Heart left ventricle (tissue), 16 donors: ENCODE results near the gene DISP2. TPM values are rescaled to one million over a fixed set of nuclear protein-coding genes. Genes with fewer than 3 reads are reported as not detected.
A peak's percentile ranks its signal among the peaks of the same experiment; 100 is the strongest.

ENCODE experiments used
- ATAC-seq, 4 donors: fragments of 200-7000 bp; cut with Tn5 transposase; one replicate each; pipeline ENCODE4 v1.9.1; 2020 to 2022; ENCODE audit warnings: moderate library complexity in 4 of 4, mild to moderate bottlenecking in 3 of 4, moderate number of reproducible peaks in 1 of 4
- DNase-seq, 5 donors: peaks; one replicate each; pipeline ENCODE4 v3.0.0-alpha.2; 2020
- H3K27ac ChIP-seq, 12 donors: fragments of 200-600 bp; sonication (generic) in 4 of 12; one replicate each; pipeline versions ENCODE4 v1.5.0 to v1.8.0; 2016 to 2022; ENCODE audit warnings: mild to moderate bottlenecking in 2 of 12
- H3K27me3 ChIP-seq, 9 donors: fragments of 200-600 bp; sonication (generic) in 2 of 9; one replicate each; pipeline versions ENCODE4 v1.5.1 to v1.8.0; 2016 to 2022; ENCODE audit warnings: mild to moderate bottlenecking in 3 of 9
- H3K36me3 ChIP-seq, 9 donors: fragments of 200-600 bp; sonication (generic) in 2 of 9; one replicate each; pipeline versions ENCODE4 v1.5.0 to v1.8.0; 2018 to 2022; ENCODE audit warnings: mild to moderate bottlenecking in 2 of 9
- H3K4me1 ChIP-seq, 12 donors: fragments of 200-600 bp; sonication (generic) in 4 of 12; one replicate each; pipeline versions ENCODE4 v1.5.0 to v1.8.0; 2016 to 2022; ENCODE audit warnings: mild to moderate bottlenecking in 3 of 12
- H3K4me3 ChIP-seq, 12 donors: fragments of 200-600 bp; sonication (generic) in 4 of 12; one replicate each; pipeline versions ENCODE4 v1.5.0 to v1.8.0; 2017 to 2022; ENCODE audit warnings: mild to moderate bottlenecking in 9 of 12, moderate library complexity in 4 of 12
- H3K9me3 ChIP-seq, 12 donors: fragments of 200-600 bp; sonication (generic) in 4 of 12; one replicate each; pipeline versions ENCODE4 v1.5.0 to v1.8.0; 2016 to 2022; ENCODE audit warnings: mild to moderate bottlenecking in 1 of 12
- CTCF ChIP-seq, 12 donors: fragments of 200-600 bp; sonication (generic) in 4 of 12; IDR thresholded peaks; one replicate each; pipeline versions ENCODE4 v1.5.0 to v1.8.0; 2018 to 2022; ENCODE audit warnings: antibody characterized with exemption in 12 of 12, mild to moderate bottlenecking in 5 of 12
- POLR2A ChIP-seq, 2 donors: fragments of 450-650 bp; IDR thresholded peaks; one replicate each; pipeline ENCODE4 v1.6.1; 2017; ENCODE audit warnings: antibody characterized with exemption in 2 of 2, mild to moderate bottlenecking in 2 of 2, moderate library complexity in 2 of 2
- WGBS, 4 donors: extraction: QIAGEN DNeasy Blood & Tissue Kit in 2 of 4; methylation state at CpG; one replicate each; pipeline versions ENCODE4 v1.1.5 to v1.1.7; 2013 to 2018; 5-methylcytosine and 5-hydroxymethylcytosine counted together
- intact Hi-C, 10 donors: fragments of 100-400 bp; cut with DNase I; formaldehyde crosslinking; loops; one replicate each; pipeline versions ENCODE4 v1.11.1 to v1.14.2; 2022
- polyA plus RNA-seq, 2 donors: library from polyadenylated mRNA; stranded (reverse); fragments of 200-250 nt; gene quantifications; one replicate each; pipeline ENCODE4 v1.2.3, GENCODE V29; 2013
- total RNA-seq, 9 donors: library from RNA; depleted of rRNA in 2 of 9; stranded (reverse); fragments of >200 nt in 2 of 9; fragmentation: NEBNext Ultra II Directional in 3 of 9; extraction: Animal tissue kit (Norgen Biotek cat#: 25700) in 3 of 9; gene quantifications; one replicate each; pipeline versions ENCODE4 v1.1.0 to v1.2.4, GENCODE V29; 2016 to 2023
- donor health status: ischemic (EF 13 %, LVEDD 7.1; RV severe dilation, severe dysfunction).
- donor health status: healthy with polysubstance abuse.
- donor health status: DM: no; HTN: yes; CAD: no.
- donor health status: DM: no; HTN: no; CAD: no.
- donor health status: ischemic (EF 25% LVEDD 6.9; RV normal size, moderate dysfunction).
- donor health status: ischemic (EF 25% LVEDD 5.7; RV mildly dilated, moderate dysfunction).
- donor health status: healthy.
- donor health status: DM: yes; HTN: yes; CAD: no.
- donor health status: ischemic (EF 35%, LVEDD 5.7; RV mildly dilated, moderate dysfunction).
- donor health status: nonischemic (EF 11% LVEDD 7.7; RV severe dilation, severe dysfunction).
- donor health status: DM: yes; HTN: yes; CAD: no.
- donor health status: PGD.
- donor health status: ischemic (EF 29% LVEDD 5.4; RV normal size, mild dysfunction).
- donor health status: nonischemic (EF 23%, LVEDD 6.1; RV moderate dilation, normal function).

DISP2 gene
- total and polyA plus RNA-seq, 11 donors, result 0.10 to 1.8 (median 0.40) TPM

GRCh38 chr15:40320409-40320808 is 37.6 kb upstream of the DISP2 start:
- H3K27ac ChIP-seq, result peak overlapping the region in 1 of 12 donors; percentile 86

GRCh38 chr15:40320931-40321371 is 37.1 kb upstream of the DISP2 start:
- peak in 3 of 5 donors; percentile 9 to 65 (median 55) for DNase-seq
- peaks cover 0 to 34% (median 21%) of the 10 kb centered on the region in 12 donors for H3K4me1 ChIP-seq
- ATAC-seq, result peak in 1 of 4 donors; percentile 28
- H3K9me3 ChIP-seq, result no peaks in the 10 kb centered on the region
- no peaks in the 10 kb centered on the region for H3K27me3 ChIP-seq
- no peak overlapping the region for H3K4me3 ChIP-seq
- WGBS, 4 donors, result 0 to 1% (median 1%) methylated on average over 2 of the region's 2 CpGs
- H3K36me3 ChIP-seq, result no peaks in the 10 kb centered on the region
- peak; percentile 86 to 94 (median 89) for TF ChIP-seq CTCF (IDR thresholded peaks at IDR 0.05)
- no peak for TF ChIP-seq POLR2A (IDR thresholded peaks at IDR 0.05)
- H3K27ac ChIP-seq, result peak overlapping the region in 5 of 12 donors; percentile 11 to 86 (median 44)
- intact Hi-C loops, result loop anchor here in 9 of 10 donors (2.0 to 5.0 kb wide), 6 partner anchors 46 to 571 kb away; partner anchors contain the start of gene VPS18 (in 1 of the 9)

More at GRCh38 chr15:40320409-40320808, 37.6 kb upstream of the DISP2 start:
- Histone ChIP-seq H3K9me3 (no peaks in the 10 kb centered on the region), H3K4me3 (no peak overlapping the region), H3K4me1 (peaks cover 0 to 29% (median 15%) of the 10 kb centered on the region in 12 donors), H3K36me3 (no peaks in the 10 kb centered on the region), H3K27me3 (no peaks in the 10 kb centered on the region)
- DNase-seq (no peak), ATAC-seq (no peak)
- TF ChIP-seq CTCF (IDR thresholded peaks at IDR 0.05) (no peak), POLR2A (IDR thresholded peaks at IDR 0.05) (no peak)
- WGBS, 4 donors, result 95 to 100% (median 99%) methylated on average over 1 of the region's 1 CpG
- intact Hi-C loops, result loop anchor here in 9 of 10 donors (2.0 to 5.0 kb wide), 6 partner anchors 47 to 572 kb away; partner anchors contain the start of gene VPS18 (in 1 of the 9)

- ATAC-seq, result peak in 1 of 4 donors; percentile 1
- peaks cover 0 to 13% (median 0%) of the 10 kb centered on the region in 9 donors for H3K36me3 ChIP-seq
- peaks cover 0 to 52% (median 34%) of the 10 kb centered on the region in 12 donors for H3K4me1 ChIP-seq
- H3K27me3 ChIP-seq, result no peaks in the 10 kb centered on the region
- intact Hi-C loops, result loop anchor here in 7 of 10 donors (1.0 to 5.0 kb wide), 7 partner anchors 16 to 570 kb away; partner anchors contain the start of genes CCDC9B (in 2 of the 7) and VPS18 (in 1 of the 7)
- TF ChIP-seq CTCF (IDR thresholded peaks at IDR 0.05), result no peak
- no peak for TF ChIP-seq POLR2A (IDR thresholded peaks at IDR 0.05)
- whole genome bisulfite sequencing, 4 donors, result 54 to 68% (median 56%) methylated on average over 22 to 26 of the region's 26 CpGs
- H3K4me3 ChIP-seq, result peak overlapping the region in 9 of 12 donors; percentile 35 to 94 (median 81)
- DNase-seq, result no peak
- peak overlapping the region in 11 of 12 donors; percentile 47 to 93 (median 75) for H3K27ac ChIP-seq
- H3K9me3 ChIP-seq, result no peaks in the 10 kb centered on the region
These were observed 35.3 kb upstream of the DISP2 start for GRCh38 chr15:40322531-40323238.
